GM18507 (cell line): ENCODE measurements around the gene IQSEC1.

Source experiments
- DNase-seq: peaks from one replicate; pipeline ENCODE4 v3.0.0; 2011; ENCODE audit warnings: low read depth; ENCODE audit not compliant: insufficient read length; ENCODE audit errors: extremely low spot score
- FAIRE-seq: peaks from 2 replicates; lab custom pipeline; 2011; peaks lifted over from hg19 to GRCh38; lab: Jason Lieb, UNC

Gene IQSEC1

GRCh38 chr3:12897381-12898289, 175.6 kb downstream of the IQSEC1 start:
- no peak for DNase-seq

GRCh38 chr3:12896063-12896985, 176.9 kb downstream of the IQSEC1 start:
- FAIRE-seq (no peak), DNase-seq (no peak)

More at GRCh38 chr3:12897381-12898289, 175.6 kb downstream of the IQSEC1 start:
- no peak for FAIRE-seq

GRCh38 chr3:12895391-12896062, 177.7 kb downstream of the IQSEC1 start:
- no peak for FAIRE-seq

GRCh38 chr3:12894629-12895028, 178.6 kb downstream of the IQSEC1 start:
- FAIRE-seq = no peak
- no peak for DNase-seq

More at GRCh38 chr3:12895391-12896062, 177.7 kb downstream of the IQSEC1 start:
- no peak for DNase-seq

- DNase-seq (no peak), FAIRE-seq (no peak)
Measured at GRCh38 chr3:12893852-12894251, 179.4 kb downstream of the IQSEC1 start.

- DNase-seq = no peak
- no peak for FAIRE-seq
Measured at GRCh38 chr3:12893247-12893646, 180.0 kb downstream of the IQSEC1 start.

GRCh38 chr3:12892840-12893189, 180.4 kb downstream of the IQSEC1 start:
- FAIRE-seq (no peak), DNase-seq (no peak)

GRCh38 chr3:12891985-12892839, 181.0 kb downstream of the IQSEC1 start:
- DNase-seq (peak; percentile 44), FAIRE-seq (peak; percentile 87)

- DNase-seq = no peak
- FAIRE-seq = no peak
Measured at GRCh38 chr3:12891391-12891984, 181.7 kb downstream of the IQSEC1 start.

GRCh38 chr3:12890610-12891390, 182.4 kb downstream of the IQSEC1 start:
- FAIRE-seq = no peak
- DNase-seq = no peak

GRCh38 chr3:12886736-12887135, 186.5 kb downstream of the IQSEC1 start:
- DNase-seq = no peak

GRCh38 chr3:12886106-12886679, 187.0 kb downstream of the IQSEC1 start:
- DNase-seq (no peak), FAIRE-seq (peak; percentile 79)

More at GRCh38 chr3:12886736-12887135, 186.5 kb downstream of the IQSEC1 start:
- FAIRE-seq = no peak

GRCh38 chr3:12885583-12885930, 187.7 kb downstream of the IQSEC1 start:
- no peak for FAIRE-seq
- DNase-seq = no peak

GRCh38 chr3:12884790-12885582, 188.2 kb downstream of the IQSEC1 start:
- FAIRE-seq (peak; percentile 18), DNase-seq (no peak)

- DNase-seq (no peak), FAIRE-seq (no peak)
Measured at GRCh38 chr3:12884186-12884680, 189.0 kb downstream of the IQSEC1 start.
